Ovary (tissue), 3 donors: Measurements from ENCODE around the gene BRINP3.

ENCODE experiments used
- CTCF ChIP-seq, 3 donors: fragments of 450-650 bp in 2 of 3; fragments of 200-600 bp in 1 of 3; IDR thresholded peaks; one replicate each; pipeline versions ENCODE4 v1.5.1 to v1.8.0; 2016 to 2022; ENCODE audit warnings: antibody characterized with exemption in 3 of 3, mild to moderate bottlenecking in 1 of 3
- POLR2A ChIP-seq: fragments of 450-650 bp; IDR thresholded peaks from one replicate; pipeline ENCODE4 v1.6.1; 2017; ENCODE audit warnings: antibody characterized with exemption, mild to moderate bottlenecking, moderate library complexity
- donor health status: DM: no; HTN: no; CAD: no.

- TF ChIP-seq CTCF (IDR thresholded peaks at IDR 0.05) = no peak
- TF ChIP-seq POLR2A = no peak
Observed at GRCh38 chr1:190328361-190328760, 149.3 kb downstream of the BRINP3 start.
